Lower leg skin (tissue), 3 donors: ENCODE measurements around the gene KMT2D.

Source experiments
- CTCF ChIP-seq, 3 donors: fragments of 450-650 bp; IDR thresholded peaks; one replicate each; pipeline ENCODE4 v1.5.1; 2016; ENCODE audit warnings: antibody characterized with exemption in 3 of 3, mild to moderate bottlenecking in 3 of 3, moderate library complexity in 2 of 3
- POLR2A ChIP-seq, 2 donors: fragments of 450-650 bp; IDR thresholded peaks; one replicate each; pipeline ENCODE4 v1.6.1; 2016 to 2017; ENCODE audit warnings: antibody characterized with exemption in 2 of 2, mild to moderate bottlenecking in 1 of 2, moderate library complexity in 1 of 2

- TF ChIP-seq CTCF (IDR thresholded peaks at IDR 0.05) (no peak), POLR2A (IDR thresholded peaks at IDR 0.05) (no peak)
Observed at GRCh38 chr12:49088932-49089330, 28.3 kb upstream of the KMT2D start.
